Liver (tissue), 9 donors: Measurements from ENCODE around the gene PMM2. TPM values are rescaled to one million over a fixed set of nuclear protein-coding genes. Genes with fewer than 3 reads are reported as not detected.

Source experiments
- DNase-seq: peaks from one replicate; pipeline ENCODE4 v3.0.0-alpha.2; 2017; ENCODE audit warnings: low spot score
- H3K27ac ChIP-seq, 2 donors: one replicate each; pipeline ENCODE4 v1.7.0; 2013; ENCODE audit warnings: inconsistent platforms in 2 of 2, low read length in 2 of 2, control low read depth in 1 of 2, low read depth in 1 of 2, mild to moderate bottlenecking in 1 of 2
- H3K27me3 ChIP-seq, 4 donors: one replicate each; pipeline versions ENCODE4 v1.6.1 to v1.7.0; 2013; ENCODE audit warnings: low read length in 3 of 4, inconsistent platforms in 1 of 4, mild to moderate bottlenecking in 1 of 4, moderate library complexity in 1 of 4; ENCODE audit not compliant: control insufficient read depth in 4 of 4, insufficient read depth in 4 of 4
- H3K36me3 ChIP-seq, 4 donors: one replicate each; pipeline versions ENCODE4 v1.6.1 to v1.7.0; 2013; ENCODE audit warnings: low read length in 3 of 4, mild to moderate bottlenecking in 3 of 4, low read depth in 1 of 4, moderate library complexity in 1 of 4; ENCODE audit not compliant: control insufficient read depth in 4 of 4, insufficient read depth in 3 of 4
- H3K4me1 ChIP-seq, 4 donors: one replicate each; pipeline versions ENCODE4 v1.6.1 to v1.7.0; 2013; ENCODE audit warnings: low read length in 3 of 4, mild to moderate bottlenecking in 3 of 4, moderate library complexity in 1 of 4; ENCODE audit not compliant: control insufficient read depth in 4 of 4, insufficient read depth in 4 of 4
- H3K4me3 ChIP-seq, 3 donors: one replicate each; pipeline versions ENCODE4 v1.6.1 to v1.7.0; 2013; ENCODE audit warnings: low read length in 3 of 3, control low read depth in 1 of 3, low read depth in 1 of 3, mild to moderate bottlenecking in 1 of 3
- H3K9ac ChIP-seq, 2 donors: one replicate each; pipeline ENCODE4 v1.7.0; 2013; ENCODE audit warnings: low read length in 2 of 2, mild to moderate bottlenecking in 2 of 2, moderate library complexity in 2 of 2, control low read depth in 1 of 2, low read depth in 1 of 2
- H3K9me3 ChIP-seq, 4 donors: one replicate each; pipeline versions ENCODE4 v1.6.1 to v1.7.0; 2013; ENCODE audit warnings: low read length in 3 of 4; ENCODE audit not compliant: control insufficient read depth in 4 of 4
- EGR1 ChIP-seq, 2 donors: IDR thresholded peaks; 2 replicates each; pipeline ENCODE4 v1.6.1; 2016 to 2018; ENCODE audit warnings: antibody characterized with exemption in 2 of 2, low read depth in 2 of 2
- FOXA1 ChIP-seq: IDR thresholded peaks from 2 replicates; pipeline ENCODE4 v1.6.1; 2016; ENCODE audit warnings: antibody characterized with exemption
- FOXA2 ChIP-seq: IDR thresholded peaks from 2 replicates; pipeline ENCODE4 v1.6.1; 2016; ENCODE audit warnings: antibody characterized with exemption
- GABPA ChIP-seq, 2 donors: IDR thresholded peaks in 1 of 2; conservative IDR thresholded peaks in 1 of 2; 2 replicates each; pipeline ENCODE4 v1.6.1; 2016; ENCODE audit warnings: antibody characterized with exemption in 2 of 2, mild to moderate bottlenecking in 1 of 2, moderate library complexity in 1 of 2
- HNF4A ChIP-seq, 2 donors: conservative IDR thresholded peaks; 2 replicates each; pipeline ENCODE4 v1.6.1; 2016; ENCODE audit warnings: antibody characterized with exemption in 2 of 2, mild to moderate bottlenecking in 2 of 2
- HNF4G ChIP-seq: IDR thresholded peaks from 2 replicates; pipeline ENCODE4 v1.6.1; 2016; ENCODE audit warnings: antibody characterized with exemption
- JUND ChIP-seq, 2 donors: IDR thresholded peaks; 2 replicates each; pipeline ENCODE4 v1.6.1; 2016; ENCODE audit warnings: antibody characterized with exemption in 2 of 2
- MAX ChIP-seq: IDR thresholded peaks from 2 replicates; pipeline ENCODE4 v1.6.1; 2016; ENCODE audit warnings: antibody characterized with exemption
- NR2F2 ChIP-seq: IDR thresholded peaks from 2 replicates; pipeline ENCODE4 v1.6.1; 2016; ENCODE audit warnings: antibody characterized with exemption
- RAD21 ChIP-seq, 2 donors: IDR thresholded peaks; 2 replicates each; pipeline ENCODE4 v1.6.1; 2016; ENCODE audit warnings: antibody characterized with exemption in 2 of 2, mild to moderate bottlenecking in 2 of 2
- REST ChIP-seq: IDR thresholded peaks from 2 replicates; pipeline ENCODE4 v1.6.1; 2016; ENCODE audit warnings: antibody characterized with exemption, mild to moderate bottlenecking
- RXRA ChIP-seq, 2 donors: IDR thresholded peaks; 2 replicates each; pipeline ENCODE4 v1.6.1; 2017 to 2018; ENCODE audit warnings: antibody characterized with exemption in 2 of 2, mild to moderate bottlenecking in 1 of 2
- SP1 ChIP-seq: IDR thresholded peaks from 2 replicates; pipeline ENCODE4 v1.6.1; 2018; ENCODE audit warnings: antibody characterized with exemption, mild to moderate bottlenecking
- TAF1 ChIP-seq: conservative IDR thresholded peaks from 2 replicates; pipeline ENCODE4 v1.6.1; 2016; ENCODE audit warnings: antibody characterized with exemption, mild to moderate bottlenecking
- YY1 ChIP-seq: IDR thresholded peaks from 2 replicates; pipeline ENCODE4 v1.6.1; 2016; ENCODE audit warnings: antibody characterized with exemption, mild to moderate bottlenecking
- ZBTB33 ChIP-seq: IDR thresholded peaks from 2 replicates; pipeline ENCODE4 v1.6.1; 2016; ENCODE audit warnings: antibody characterized with exemption
- WGBS: extraction: QIAGEN DNeasy Blood & Tissue Kit; methylation state at CpG from one replicate; pipeline ENCODE4 v1.1.7; 2013; 5-methylcytosine and 5-hydroxymethylcytosine counted together
- polyA plus RNA-seq, 2 donors: library from polyadenylated mRNA; stranded (reverse) in 1 of 2; unstranded in 1 of 2; fragments of 200-250 nt in 1 of 2; fragments of >200 nt in 1 of 2; fragmentation: Nextera tagmentation in 1 of 2; extraction: Ambion mirVana in 1 of 2; gene quantifications; one replicate each; pipeline versions ENCODE4 v1.2.1 to v1.2.3, GENCODE V29; 2013 to 2015
- total RNA-seq, 2 donors: library from RNA; depleted of rRNA; stranded (reverse); fragments of >200 nt; gene quantifications; one replicate each; pipeline ENCODE4 v1.2.3, GENCODE V29; 2014
- TF ChIP-seq, protein P1 (sequence below): fragments of 150-350 bp; IDR thresholded peaks from 2 replicates; pipeline ENCODE4 v1.5.1; 2017; ENCODE audit warnings: improper control_type of control experiment, low read depth, low read length; ENCODE audit not compliant: missing input control
- TF ChIP-seq, protein P2 (sequence below): IDR thresholded peaks from 2 replicates; pipeline ENCODE4 v1.6.1; 2016; ENCODE audit warnings: antibody characterized with exemption
- donor health status: healthy.
- donor health status: healthy.
- donor health status: healthy.
- donor health status: healthy.
- donor health status: healthy.

The PMM2 gene
- total and polyA plus RNA-seq, 4 donors, result 6.8 to 38.9 (median 30.0) TPM

GRCh38 chr16:8863594-8864424 lies 66.2 kb downstream of the PMM2 start:
- Histone ChIP-seq H3K36me3 (peaks cover 0 to 2% (median 0%) of the 10 kb centered on the region in 4 donors), H3K9me3 (no peaks in the 10 kb centered on the region), H3K4me3 (peak overlapping the region in 1 of 3 donors; percentile 4), H3K4me1 (peaks cover 29 to 79% (median 61%) of the 10 kb centered on the region in 4 donors), H3K27ac (peak overlapping the region; percentile 91 to 93), H3K27me3 (no peaks in the 10 kb centered on the region), H3K9ac (peak overlapping the region in 1 of 2 donors; percentile 15)
- peak; percentile 80 for DNase-seq
- no peak for TF ChIP-seq TAF1
- TF ChIP-seq FOXA2, result peak; percentile 81
- TF ChIP-seq RAD21 (IDR thresholded peaks at IDR 0.05), result peak; percentile 48 to 70
- peak; percentile 53 for TF ChIP-seq NR2F2
- TF ChIP-seq ZBTB33, result peak; percentile 82
- peak; percentile 71 to 79 for TF ChIP-seq JUND (IDR thresholded peaks at IDR 0.05)
- TF ChIP-seq, protein P1, sequence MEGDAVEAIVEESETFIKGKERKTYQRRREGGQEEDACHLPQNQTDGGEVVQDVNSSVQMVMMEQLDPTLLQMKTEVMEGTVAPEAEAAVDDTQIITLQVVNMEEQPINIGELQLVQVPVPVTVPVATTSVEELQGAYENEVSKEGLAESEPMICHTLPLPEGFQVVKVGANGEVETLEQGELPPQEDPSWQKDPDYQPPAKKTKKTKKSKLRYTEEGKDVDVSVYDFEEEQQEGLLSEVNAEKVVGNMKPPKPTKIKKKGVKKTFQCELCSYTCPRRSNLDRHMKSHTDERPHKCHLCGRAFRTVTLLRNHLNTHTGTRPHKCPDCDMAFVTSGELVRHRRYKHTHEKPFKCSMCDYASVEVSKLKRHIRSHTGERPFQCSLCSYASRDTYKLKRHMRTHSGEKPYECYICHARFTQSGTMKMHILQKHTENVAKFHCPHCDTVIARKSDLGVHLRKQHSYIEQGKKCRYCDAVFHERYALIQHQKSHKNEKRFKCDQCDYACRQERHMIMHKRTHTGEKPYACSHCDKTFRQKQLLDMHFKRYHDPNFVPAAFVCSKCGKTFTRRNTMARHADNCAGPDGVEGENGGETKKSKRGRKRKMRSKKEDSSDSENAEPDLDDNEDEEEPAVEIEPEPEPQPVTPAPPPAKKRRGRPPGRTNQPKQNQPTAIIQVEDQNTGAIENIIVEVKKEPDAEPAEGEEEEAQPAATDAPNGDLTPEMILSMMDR, result peak; percentile 43
- TF ChIP-seq FOXA1, result peak; percentile 70
- TF ChIP-seq RXRA (IDR thresholded peaks at IDR 0.05), result peak; percentile 94 to 95
- TF ChIP-seq REST, result peak; percentile 88
- peak; percentile 81 for TF ChIP-seq MAX
- peak; percentile 93 to 97 for TF ChIP-seq HNF4A (conservative IDR thresholded peaks at IDR 0.05)
- peak; percentile 97 for TF ChIP-seq HNF4G
- peak in 1 of 2 donors; percentile 40 for TF ChIP-seq GABPA (IDR thresholded peaks at IDR 0.05 in 1 of 2, conservative IDR thresholded peaks at IDR 0.05 in 1 of 2)
- TF ChIP-seq SP1, result peak; percentile 98
- peak; percentile 99 to 100 for TF ChIP-seq EGR1 (IDR thresholded peaks at IDR 0.05; ENCODE audit: low read depth in 2 of 2)
- peak; percentile 77 for TF ChIP-seq YY1
- TF ChIP-seq, protein P2, sequence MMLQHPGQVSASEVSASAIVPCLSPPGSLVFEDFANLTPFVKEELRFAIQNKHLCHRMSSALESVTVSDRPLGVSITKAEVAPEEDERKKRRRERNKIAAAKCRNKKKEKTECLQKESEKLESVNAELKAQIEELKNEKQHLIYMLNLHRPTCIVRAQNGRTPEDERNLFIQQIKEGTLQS, result no peak
- WGBS, result 27% methylated on average over 17 of the region's 17 CpGs
